GM12874 (cell line): ENCODE measurements around the gene P3H1.

Experiments used
- TF ChIP-seq, protein P1 (sequence below): IDR thresholded peaks from 2 replicates; pipeline ENCODE4 v1.5.1; 2011; ENCODE audit warnings: low read depth, mild to moderate bottlenecking, control low read depth, low read length, moderate library complexity; ENCODE audit not compliant: insufficient read depth

Gene P3H1

DNA sequence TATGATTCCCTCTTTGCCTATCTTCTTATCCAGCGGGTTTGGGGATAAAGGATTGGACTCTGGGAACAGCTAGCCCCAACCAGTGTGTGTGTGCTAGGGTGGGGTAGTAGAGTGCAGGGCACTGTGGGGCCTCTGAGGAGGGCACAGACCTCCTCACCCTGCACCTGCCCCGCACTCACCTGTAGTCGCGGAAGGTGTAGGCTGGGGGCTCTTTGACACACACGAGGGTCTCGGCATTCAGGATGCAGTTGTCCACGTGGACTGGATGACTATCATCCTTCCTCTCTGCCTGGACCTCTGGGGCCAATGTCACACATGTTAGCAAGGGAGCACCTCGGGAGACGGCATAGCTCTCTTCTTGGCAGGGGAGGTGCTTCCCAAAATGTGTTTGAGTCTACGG, 18.8 kb downstream of the P3H1 start:
- TF ChIP-seq, protein P1, sequence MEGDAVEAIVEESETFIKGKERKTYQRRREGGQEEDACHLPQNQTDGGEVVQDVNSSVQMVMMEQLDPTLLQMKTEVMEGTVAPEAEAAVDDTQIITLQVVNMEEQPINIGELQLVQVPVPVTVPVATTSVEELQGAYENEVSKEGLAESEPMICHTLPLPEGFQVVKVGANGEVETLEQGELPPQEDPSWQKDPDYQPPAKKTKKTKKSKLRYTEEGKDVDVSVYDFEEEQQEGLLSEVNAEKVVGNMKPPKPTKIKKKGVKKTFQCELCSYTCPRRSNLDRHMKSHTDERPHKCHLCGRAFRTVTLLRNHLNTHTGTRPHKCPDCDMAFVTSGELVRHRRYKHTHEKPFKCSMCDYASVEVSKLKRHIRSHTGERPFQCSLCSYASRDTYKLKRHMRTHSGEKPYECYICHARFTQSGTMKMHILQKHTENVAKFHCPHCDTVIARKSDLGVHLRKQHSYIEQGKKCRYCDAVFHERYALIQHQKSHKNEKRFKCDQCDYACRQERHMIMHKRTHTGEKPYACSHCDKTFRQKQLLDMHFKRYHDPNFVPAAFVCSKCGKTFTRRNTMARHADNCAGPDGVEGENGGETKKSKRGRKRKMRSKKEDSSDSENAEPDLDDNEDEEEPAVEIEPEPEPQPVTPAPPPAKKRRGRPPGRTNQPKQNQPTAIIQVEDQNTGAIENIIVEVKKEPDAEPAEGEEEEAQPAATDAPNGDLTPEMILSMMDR, result no peak

DNA sequence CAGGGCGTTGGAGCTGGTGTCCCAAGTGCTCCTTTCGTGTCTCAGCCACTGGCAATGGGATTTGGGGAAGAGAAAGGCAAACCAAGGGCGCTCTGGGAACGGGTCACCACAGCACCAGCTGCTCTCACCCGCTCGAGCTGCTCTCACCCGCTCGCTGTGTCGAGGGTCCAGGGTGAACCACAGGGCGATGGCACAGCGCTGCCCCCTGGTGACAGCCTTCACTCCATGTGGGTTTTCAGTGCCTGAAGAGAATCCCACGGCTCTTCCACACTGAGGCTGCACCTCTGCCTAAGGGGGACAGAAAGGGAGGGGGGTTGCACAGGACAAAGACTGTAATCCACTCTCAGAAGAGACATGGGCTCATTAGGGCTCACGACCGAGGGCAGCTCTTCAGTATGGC, 19.7 kb downstream of the P3H1 start:
- TF ChIP-seq, protein P1, result peak; percentile 78

DNA sequence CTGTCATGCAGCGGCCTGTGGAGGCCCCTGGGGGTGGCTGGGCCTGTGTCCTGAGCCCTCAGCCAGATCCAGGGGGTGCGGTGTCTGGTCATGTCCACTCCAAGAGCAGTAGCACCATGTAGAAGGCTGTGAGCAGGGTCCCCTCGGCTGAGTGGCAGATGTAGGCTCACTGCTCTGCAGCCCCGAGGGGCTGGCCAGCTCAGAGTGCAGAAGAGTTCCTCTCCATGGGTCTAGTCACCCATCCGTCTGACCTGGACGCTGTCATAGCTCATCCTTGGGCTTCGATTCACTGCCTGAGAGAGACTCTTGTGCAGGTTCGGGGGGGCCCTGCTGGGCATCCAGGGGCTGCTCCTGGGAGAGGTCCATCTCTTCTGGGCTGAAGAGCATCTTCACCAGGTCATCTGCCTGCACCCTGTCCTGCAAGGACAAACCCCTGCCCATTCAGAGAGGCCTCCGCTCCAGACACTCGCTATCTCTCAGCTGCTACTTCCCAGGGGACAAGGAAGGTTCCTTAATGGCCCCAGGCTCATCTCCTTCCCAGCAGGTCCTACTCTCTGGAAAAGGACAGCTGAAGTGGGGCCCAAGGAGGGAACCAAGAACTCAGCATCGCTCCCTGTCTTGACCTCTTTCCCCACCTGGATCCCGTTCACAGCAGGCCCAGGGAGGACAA, 20.3 kb downstream of the P3H1 start:
- TF ChIP-seq, protein P1, result no peak

DNA sequence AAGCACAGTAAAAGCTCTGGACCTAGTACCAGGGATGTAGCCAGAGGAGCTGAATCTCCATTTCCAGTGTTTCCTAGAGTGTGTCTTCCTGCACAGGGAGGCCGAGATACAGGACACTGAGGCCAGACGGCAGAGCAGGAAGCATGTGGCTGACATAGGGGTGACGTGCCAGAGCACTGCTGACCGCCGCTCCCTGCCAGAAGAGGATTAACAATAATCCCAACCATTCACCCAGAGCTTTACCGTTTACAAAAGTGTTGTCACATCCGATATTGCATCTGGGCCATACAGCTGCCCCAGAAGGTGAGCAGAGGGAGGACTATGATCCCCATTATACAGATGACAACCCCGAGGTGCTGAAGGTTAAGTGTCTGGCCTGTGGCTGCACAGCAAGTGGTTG, 21.0 kb downstream of the P3H1 start:
- TF ChIP-seq, protein P1, result no peak

DNA sequence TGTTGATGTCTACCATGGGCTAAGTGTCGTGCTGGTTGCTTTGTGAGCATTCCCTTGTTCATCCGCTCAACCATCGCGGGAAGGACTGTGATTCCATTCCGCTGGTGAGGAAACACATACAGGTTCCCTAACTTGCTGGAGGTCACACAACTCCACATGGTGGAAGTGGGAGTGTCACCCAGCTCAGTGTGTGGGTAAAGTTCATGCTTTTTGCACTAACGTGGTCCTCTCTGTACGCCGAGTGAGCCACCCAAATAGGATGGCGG, 22.7 kb downstream of the P3H1 start:
- TF ChIP-seq, protein P1, result no peak

DNA sequence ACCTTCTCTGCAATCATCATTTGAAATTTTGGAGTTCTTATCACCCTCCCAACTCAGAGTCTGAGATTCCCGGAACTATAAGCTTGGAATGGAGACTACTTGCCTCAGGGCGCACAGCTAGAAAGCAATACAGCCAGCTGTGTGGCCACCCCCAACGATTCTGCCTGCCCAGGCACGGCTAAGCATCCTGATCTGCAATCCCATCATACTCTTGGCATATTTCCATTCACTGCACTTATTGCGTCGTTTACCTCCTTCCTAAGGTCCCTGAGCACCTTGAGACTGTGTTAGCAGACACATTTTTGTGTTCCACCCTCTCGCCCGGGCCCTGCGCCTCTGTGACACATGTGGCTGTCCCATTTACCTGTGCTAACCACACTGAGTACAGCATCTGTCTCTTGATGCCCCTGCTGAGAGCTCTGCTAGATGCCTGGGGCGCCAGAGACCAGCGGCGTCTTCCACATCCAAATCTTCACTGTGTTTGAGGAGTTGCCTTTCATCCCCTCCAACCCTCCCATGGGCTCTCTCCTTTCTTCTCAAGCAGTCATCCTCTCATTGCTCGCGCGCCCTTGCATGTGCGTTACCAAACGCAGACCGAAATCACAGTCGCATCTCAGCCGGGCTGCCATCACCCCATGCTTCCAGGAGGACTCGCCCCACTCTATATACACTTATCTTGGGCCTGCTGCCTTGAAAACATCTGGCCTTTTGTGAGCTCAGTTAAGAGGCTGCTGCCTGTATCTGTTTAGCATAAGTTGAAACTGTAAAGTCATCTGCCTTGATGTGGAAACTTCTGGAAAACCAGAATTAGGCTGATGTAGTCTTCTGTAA, 23.3 kb downstream of the P3H1 start:
- TF ChIP-seq, protein P1, result no peak

DNA sequence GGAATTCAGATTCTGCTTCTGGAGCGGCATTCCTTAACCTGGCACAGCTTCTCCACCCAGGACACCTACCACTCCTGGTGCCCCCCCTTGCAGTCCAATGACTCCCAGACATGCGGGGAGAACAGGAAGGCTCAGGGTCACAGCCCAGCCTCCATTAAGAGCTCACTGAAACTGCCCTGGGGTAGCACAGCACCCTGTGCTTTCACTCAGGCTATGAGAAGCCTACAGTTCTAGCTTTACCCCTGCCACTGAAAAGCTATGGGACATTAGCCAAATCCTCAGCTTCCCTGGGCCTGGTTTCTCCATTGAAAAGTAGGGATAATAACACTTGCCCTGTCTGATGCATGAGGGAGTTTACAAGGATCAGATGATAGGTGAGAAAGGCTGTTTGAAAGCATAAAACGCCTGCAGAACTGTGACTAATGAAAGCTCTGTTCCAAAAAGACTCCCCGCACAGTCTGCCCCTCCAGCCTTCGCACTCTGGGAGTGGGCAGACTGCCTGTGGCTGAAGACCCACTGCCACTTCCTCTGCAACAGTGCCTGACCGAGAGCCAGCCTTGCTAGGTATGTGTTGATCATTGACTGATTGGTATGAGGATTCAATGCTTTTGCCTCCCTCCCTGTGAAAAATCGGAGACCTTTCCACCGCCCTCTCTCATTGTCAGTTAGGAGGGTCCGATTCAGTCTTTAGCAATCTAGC, 24.1 kb downstream of the P3H1 start:
- TF ChIP-seq, protein P1, result no peak
